ENCODE results near the gene KRTCAP2. TPM values are rescaled to one million over a fixed set of nuclear protein-coding genes. Genes with fewer than 3 reads are reported as not detected.

Gene KRTCAP2
- polyA plus RNA-seq, 3 donors = 157 to 256 (median 247) TPM

- intact Hi-C loops (cut with micrococcal nuclease) = loop anchor here (2.0 to 5.0 kb wide), 3 partner anchors 21 to 101 kb away; partner anchors contain the start of gene FDPS (in 1 of the 2)
- H3K27me3 Mint-ChIP-seq (ENCODE audit: low read depth in 3 of 3) = no peaks in the 10 kb centered on the region
- no peak overlapping the region for H3K4me3 Mint-ChIP-seq
- TF ChIP-seq CTCF (IDR thresholded peaks at IDR 0.05) = no peak
- Histone ChIP-seq H3K4me3 (replicated peaks in 1 of 3; ENCODE audit: low read depth in 2 of 3, low read length in 3 of 3) (no peak overlapping the region), H3K4me1 (ENCODE audit: control insufficient read depth in 1 of 2, insufficient read depth in 2 of 2, low read length in 2 of 2) (peaks cover 42 to 44% of the 10 kb centered on the region in 2 donors), H4K20me1 (ENCODE audit: insufficient read depth, low read length) (no peaks in the 10 kb centered on the region), H3K79me2 (ENCODE audit: insufficient read depth, low read length) (peaks cover 11% of the 10 kb centered on the region), H3K9me3 (replicated peaks in 1 of 2; ENCODE audit: control insufficient read depth in 1 of 2, insufficient read depth in 1 of 2, low read length in 2 of 2) (no peaks in the 10 kb centered on the region), H3K4me2 (replicated peaks; ENCODE audit: extremely low read depth, low read length, poor library complexity, severe bottlenecking) (no peak overlapping the region), H3K36me3 (replicated peaks in 1 of 2; ENCODE audit: control insufficient read depth in 1 of 2, insufficient read depth in 2 of 2, low read length in 2 of 2) (no peaks in the 10 kb centered on the region), H3K9ac (ENCODE audit: insufficient read depth, low read length, poor library complexity, severe bottlenecking) (no peak overlapping the region), H3K27me3 (ENCODE audit: control insufficient read depth in 2 of 2, insufficient read depth in 2 of 2, low read length in 2 of 2) (no peaks in the 10 kb centered on the region), H3K27ac (ENCODE audit: low read depth in 1 of 2, low read length in 2 of 2) (no peak overlapping the region), H2AFZ (ENCODE audit: insufficient read depth, low read depth, low read length, poor library complexity, severe bottlenecking) (no peak overlapping the region)
- H3K4me1 Mint-ChIP-seq = peaks cover 37% of the 10 kb centered on the region
- H3K27ac Mint-ChIP-seq = peak overlapping the region in 1 of 7 donors; percentile 63
- no peak for DNase-seq
- peaks cover 4 to 7% of the 10 kb centered on the region in 2 donors for H3K36me3 Mint-ChIP-seq
- 100% methylated on average over 1 of the region's 9 CpGs for WGBS (ENCODE audit: insufficient coverage)
- H3K9me3 Mint-ChIP-seq = peaks cover 0 to 1% (median 0%) of the 10 kb centered on the region in 7 donors
Measured at GRCh38 chr1:155205969-155206593, 33.0 kb upstream of the KRTCAP2 start.

GRCh38 chr1:155205035-155205434 is 31.9 kb upstream of the KRTCAP2 start:
- Mint-ChIP-seq H3K4me1 (peaks cover 27% of the 10 kb centered on the region), H3K27ac (peak overlapping the region in 1 of 7 donors; percentile 6), H3K4me3 (no peak overlapping the region), H3K9me3 (peaks cover 0 to 1% (median 0%) of the 10 kb centered on the region in 7 donors), H3K27me3 (ENCODE audit: low read depth in 3 of 3) (no peaks in the 10 kb centered on the region), H3K36me3 (no peaks in the 10 kb centered on the region)
- Histone ChIP-seq H3K4me3 (replicated peaks in 1 of 3; ENCODE audit: low read depth in 2 of 3, low read length in 3 of 3) (no peak overlapping the region), H3K27ac (ENCODE audit: low read depth in 1 of 2, low read length in 2 of 2) (no peak overlapping the region), H3K79me2 (ENCODE audit: insufficient read depth, low read length) (peaks cover 8% of the 10 kb centered on the region), H4K20me1 (ENCODE audit: insufficient read depth, low read length) (no peaks in the 10 kb centered on the region), H3K4me2 (replicated peaks; ENCODE audit: extremely low read depth, low read length, poor library complexity, severe bottlenecking) (no peak overlapping the region), H3K27me3 (ENCODE audit: control insufficient read depth in 2 of 2, insufficient read depth in 2 of 2, low read length in 2 of 2) (no peaks in the 10 kb centered on the region), H3K36me3 (replicated peaks in 1 of 2; ENCODE audit: control insufficient read depth in 1 of 2, insufficient read depth in 2 of 2, low read length in 2 of 2) (no peaks in the 10 kb centered on the region), H3K4me1 (ENCODE audit: control insufficient read depth in 1 of 2, insufficient read depth in 2 of 2, low read length in 2 of 2) (peaks cover 31 to 33% of the 10 kb centered on the region in 2 donors), H3K9me3 (replicated peaks in 1 of 2; ENCODE audit: control insufficient read depth in 1 of 2, insufficient read depth in 1 of 2, low read length in 2 of 2) (no peaks in the 10 kb centered on the region), H2AFZ (ENCODE audit: insufficient read depth, low read depth, low read length, poor library complexity, severe bottlenecking) (no peak overlapping the region), H3K9ac (ENCODE audit: insufficient read depth, low read length, poor library complexity, severe bottlenecking) (no peak overlapping the region)
- 97% methylated on average over 13 of the region's 14 CpGs for WGBS (ENCODE audit: insufficient coverage)
- no peak for DNase-seq
- no peak for TF ChIP-seq CTCF (IDR thresholded peaks at IDR 0.05)
- intact Hi-C loops (cut with micrococcal nuclease) = loop anchor here (5.0 kb wide), 2 partner anchors 37 to 102 kb away; partner anchors contain the start of gene FDPS (in 1 of the 2)

All from CD14-positive monocyte (primary cell).